Measurements from ENCODE around the gene ZDHHC8.

Gene ZDHHC8

GRCh38 chr22:20139391-20140106 is 7.9 kb downstream of the ZDHHC8 start:
- Histone ChIP-seq H3K27ac (ENCODE audit: low read length) (no peak overlapping the region), H3K4me2 (ENCODE audit: low read length) (no peak overlapping the region), H3K4me1 (ENCODE audit: low read length) (no peaks in the 10 kb centered on the region), H3K79me2 (ENCODE audit: low read length) (peaks cover 27% of the 10 kb centered on the region), H2AFZ (ENCODE audit: low read depth, low read length) (no peak overlapping the region), H3K36me3 (replicated peaks; ENCODE audit: low read depth, low read length) (no peaks in the 10 kb centered on the region), H3K27me3 (ENCODE audit: low read depth, low read length) (no peaks in the 10 kb centered on the region), H3K9ac (ENCODE audit: low read length) (no peak overlapping the region), H3K4me3 (ENCODE audit: low read length) (no peak overlapping the region), H3K9me3 (ENCODE audit: insufficient read depth, low read length) (no peaks in the 10 kb centered on the region), H4K20me1 (ENCODE audit: insufficient read depth, low read length) (peaks cover 24% of the 10 kb centered on the region)
- TF ChIP-seq EZH2phosphoT487 (IDR thresholded peaks at IDR 0.05; ENCODE audit: low read depth) (no peak), CTCF (IDR thresholded peaks at IDR 0.05; ENCODE audit: low read depth, low read length) (no peak)

- H3K4me1 ChIP-seq (ENCODE audit: low read length), result no peaks in the 10 kb centered on the region
Measured at GRCh38 chr22:20140107-20140445, 8.5 kb downstream of the ZDHHC8 start.

DNA sequence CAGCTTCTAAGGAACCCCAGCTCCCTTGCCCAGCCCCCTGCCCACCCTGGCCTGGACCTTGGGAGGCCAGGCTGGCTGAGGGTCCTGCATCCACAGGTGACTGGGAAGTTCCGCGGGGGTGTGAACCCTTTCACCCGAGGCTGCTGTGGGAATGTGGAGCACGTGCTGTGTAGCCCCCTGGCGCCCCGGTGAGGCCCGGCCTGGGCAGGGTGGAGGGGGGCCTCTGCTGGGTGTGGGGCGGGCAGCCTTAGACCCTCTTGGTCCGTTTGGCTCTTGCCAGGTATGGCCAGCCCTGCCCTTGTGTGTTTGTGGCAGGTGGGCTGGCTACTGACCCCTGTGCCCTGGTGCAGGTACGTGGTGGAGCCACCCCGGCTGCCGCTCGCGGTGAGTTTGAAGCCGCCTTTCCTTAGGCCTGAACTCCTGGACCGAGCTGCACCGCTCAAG is 8.9 kb downstream of the ZDHHC8 start:
- H3K27ac ChIP-seq (ENCODE audit: low read length), result no peak overlapping the region
- TF ChIP-seq CTCF (IDR thresholded peaks at IDR 0.05; ENCODE audit: low read depth, low read length), result no peak
- TF ChIP-seq EZH2phosphoT487 (IDR thresholded peaks at IDR 0.05; ENCODE audit: low read depth), result no peak
- H4K20me1 ChIP-seq (ENCODE audit: insufficient read depth, low read length), result peaks cover 19% of the 10 kb centered on the region
- no peak overlapping the region for H3K4me3 ChIP-seq (ENCODE audit: low read length)
- peaks cover 20% of the 10 kb centered on the region for H3K79me2 ChIP-seq (ENCODE audit: low read length)
- no peaks in the 10 kb centered on the region for H3K9me3 ChIP-seq (ENCODE audit: insufficient read depth, low read length)
- H3K36me3 ChIP-seq (replicated peaks; ENCODE audit: low read depth, low read length), result no peaks in the 10 kb centered on the region
- no peaks in the 10 kb centered on the region for H3K4me1 ChIP-seq (ENCODE audit: low read length)
- no peak overlapping the region for H3K4me2 ChIP-seq (ENCODE audit: low read length)
- no peaks in the 10 kb centered on the region for H3K27me3 ChIP-seq (ENCODE audit: low read depth, low read length)
- H2AFZ ChIP-seq (ENCODE audit: low read depth, low read length), result no peak overlapping the region
- no peak overlapping the region for H3K9ac ChIP-seq (ENCODE audit: low read length)

More at GRCh38 chr22:20140107-20140445, 8.5 kb downstream of the ZDHHC8 start:
- Histone ChIP-seq H3K27me3 (ENCODE audit: low read depth, low read length) (no peaks in the 10 kb centered on the region), H4K20me1 (ENCODE audit: insufficient read depth, low read length) (peaks cover 22% of the 10 kb centered on the region), H3K36me3 (replicated peaks; ENCODE audit: low read depth, low read length) (no peaks in the 10 kb centered on the region), H3K9me3 (ENCODE audit: insufficient read depth, low read length) (no peaks in the 10 kb centered on the region), H3K79me2 (ENCODE audit: low read length) (peaks cover 25% of the 10 kb centered on the region), H3K9ac (ENCODE audit: low read length) (no peak overlapping the region), H3K27ac (ENCODE audit: low read length) (no peak overlapping the region), H3K4me2 (ENCODE audit: low read length) (no peak overlapping the region), H2AFZ (ENCODE audit: low read depth, low read length) (no peak overlapping the region), H3K4me3 (ENCODE audit: low read length) (no peak overlapping the region)
- TF ChIP-seq EZH2phosphoT487 (IDR thresholded peaks at IDR 0.05; ENCODE audit: low read depth) (no peak), CTCF (IDR thresholded peaks at IDR 0.05; ENCODE audit: low read depth, low read length) (no peak)

DNA sequence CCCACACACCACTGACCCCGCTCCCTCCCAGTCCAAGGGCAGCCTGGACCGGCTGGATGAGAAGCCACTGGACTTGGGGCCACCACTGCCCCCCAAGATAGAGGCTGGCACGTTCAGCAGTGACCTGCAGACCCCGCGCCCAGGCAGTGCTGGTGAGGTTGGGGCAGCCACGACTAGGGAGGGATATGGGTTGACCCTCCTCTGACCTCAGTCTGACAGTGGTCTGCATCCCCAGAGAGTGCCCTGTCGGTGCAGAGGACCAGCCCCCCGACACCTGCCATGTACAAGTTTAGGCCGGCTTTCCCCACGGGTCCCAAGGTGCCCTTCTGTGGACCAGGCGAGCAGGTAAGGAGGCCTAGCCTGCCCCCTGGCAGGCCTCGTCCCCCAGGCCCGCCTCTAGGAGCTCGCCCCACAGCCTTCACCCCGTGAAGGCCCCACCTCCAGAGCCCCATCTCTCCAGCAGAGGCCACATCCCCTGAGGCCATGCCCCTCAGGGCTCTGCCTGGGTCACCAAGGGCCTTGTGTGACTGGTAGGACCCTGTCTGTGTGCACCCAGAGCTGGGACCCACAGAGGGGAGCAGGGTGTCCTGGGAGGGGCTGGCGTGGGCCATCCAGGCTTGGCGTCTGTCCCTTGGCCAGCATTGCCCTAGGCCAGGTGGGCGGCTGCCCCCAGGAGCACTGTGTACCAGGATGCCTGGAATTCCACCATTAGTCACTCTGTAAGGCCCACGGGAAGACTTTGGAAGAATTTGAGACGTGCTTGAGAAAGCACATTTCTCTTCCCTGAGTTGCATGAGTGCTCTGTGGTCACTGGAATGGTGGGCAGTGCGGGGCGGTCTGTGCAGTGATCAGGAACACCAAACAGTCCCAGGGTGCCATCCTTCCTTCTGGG is 9.8 kb downstream of the ZDHHC8 start:
- no peak overlapping the region for H3K4me2 ChIP-seq (ENCODE audit: low read length)
- TF ChIP-seq EZH2phosphoT487 (IDR thresholded peaks at IDR 0.05; ENCODE audit: low read depth), result no peak
- no peak for TF ChIP-seq CTCF (IDR thresholded peaks at IDR 0.05; ENCODE audit: low read depth, low read length)
- no peak overlapping the region for H3K27ac ChIP-seq (ENCODE audit: low read length)
- peaks cover 21% of the 10 kb centered on the region for H4K20me1 ChIP-seq (ENCODE audit: insufficient read depth, low read length)
- H2AFZ ChIP-seq (ENCODE audit: low read depth, low read length), result no peak overlapping the region
- H3K4me3 ChIP-seq (ENCODE audit: low read length), result no peak overlapping the region
- H3K36me3 ChIP-seq (replicated peaks; ENCODE audit: low read depth, low read length), result no peaks in the 10 kb centered on the region
- H3K9ac ChIP-seq (ENCODE audit: low read length), result no peak overlapping the region
- peaks cover 11% of the 10 kb centered on the region for H3K79me2 ChIP-seq (ENCODE audit: low read length)
- no peaks in the 10 kb centered on the region for H3K27me3 ChIP-seq (ENCODE audit: low read depth, low read length)
- no peaks in the 10 kb centered on the region for H3K9me3 ChIP-seq (ENCODE audit: insufficient read depth, low read length)
- no peaks in the 10 kb centered on the region for H3K4me1 ChIP-seq (ENCODE audit: low read length)

All from OCI-LY3 (cell line).